Occipital lobe (tissue), 2 donors: ENCODE measurements around the gene SIVA1. TPM values are rescaled to one million over a fixed set of nuclear protein-coding genes. Genes with fewer than 3 reads are reported as not detected.

Experiments
- DNase-seq: peaks from one replicate; lab custom pipeline; 2025; lab: John Stamatoyannopoulos, UW
- total RNA-seq: library from RNA; depleted of rRNA; stranded (reverse); fragments of >200 nt; gene quantifications from one replicate; pipeline ENCODE4 v1.2.3, GENCODE V29; 2014

The SIVA1 gene
- total RNA-seq, 1 donor from 2014 or later: 21.2 TPM

DNA sequence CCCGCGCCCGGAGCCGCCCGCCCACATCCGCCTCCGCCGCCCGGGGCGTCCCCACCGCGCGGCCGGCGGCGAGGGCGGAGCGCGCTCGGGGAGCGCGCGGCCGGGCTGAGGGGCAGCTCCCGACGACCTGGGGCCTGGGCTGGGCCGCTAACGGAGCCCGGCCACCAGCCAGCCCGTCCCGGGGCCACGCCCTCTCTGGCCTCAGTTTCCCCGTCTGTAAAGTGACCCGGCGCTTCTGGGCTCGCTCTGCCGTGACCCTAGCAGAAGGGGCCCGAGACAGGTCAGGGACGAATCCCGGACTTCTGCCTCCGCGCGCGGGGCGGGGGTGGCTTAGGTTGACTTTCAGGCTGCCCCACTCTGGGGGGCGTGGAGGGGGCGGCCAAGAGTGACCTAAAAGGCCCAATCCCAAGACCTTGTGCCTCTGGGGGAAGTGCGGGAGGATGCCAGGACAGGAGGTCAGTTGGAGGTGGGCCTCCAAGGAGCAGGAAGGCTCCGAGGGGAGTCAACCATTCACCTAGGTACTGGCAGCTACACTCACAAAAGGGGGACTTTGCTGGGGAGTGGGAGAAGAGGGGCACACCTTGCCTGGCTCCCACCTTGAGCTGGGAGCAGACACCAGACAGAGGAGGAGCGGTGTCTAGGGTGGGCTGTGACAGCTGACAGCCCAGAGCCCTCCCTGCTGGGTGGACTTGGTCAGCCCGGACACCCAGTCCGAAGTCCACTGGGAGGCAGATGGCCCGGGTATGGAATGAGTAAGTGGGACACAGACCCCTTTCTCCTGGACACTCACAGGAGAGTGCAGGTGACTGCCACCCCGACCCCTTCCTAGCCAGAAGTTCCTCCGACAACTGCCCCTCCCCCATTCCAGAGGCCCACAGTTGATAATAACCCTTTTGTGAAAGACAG is 43.1 kb downstream of the SIVA1 start:
- peak; percentile 51 for DNase-seq

DNA sequence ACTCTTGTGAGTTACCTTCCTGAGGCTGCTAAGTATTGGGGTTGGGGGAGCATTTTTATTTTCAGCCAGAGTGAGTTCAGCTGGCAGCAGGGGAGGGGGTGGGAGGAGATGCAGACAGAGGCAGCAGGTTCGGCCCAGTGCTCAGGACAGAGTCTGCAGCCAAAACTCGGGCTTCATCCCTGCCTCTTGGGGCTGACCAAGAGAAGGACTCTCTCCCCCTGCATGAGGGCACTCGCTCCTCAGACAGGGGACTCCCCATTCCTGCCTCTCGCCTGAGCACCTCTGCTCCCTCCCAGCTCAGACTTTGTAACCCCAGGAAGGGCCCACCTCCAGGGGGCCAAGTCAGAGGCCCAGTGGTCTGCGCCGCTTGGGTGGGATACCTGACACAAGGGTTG is 43.7 kb downstream of the SIVA1 start:
- DNase-seq: no peak

DNA sequence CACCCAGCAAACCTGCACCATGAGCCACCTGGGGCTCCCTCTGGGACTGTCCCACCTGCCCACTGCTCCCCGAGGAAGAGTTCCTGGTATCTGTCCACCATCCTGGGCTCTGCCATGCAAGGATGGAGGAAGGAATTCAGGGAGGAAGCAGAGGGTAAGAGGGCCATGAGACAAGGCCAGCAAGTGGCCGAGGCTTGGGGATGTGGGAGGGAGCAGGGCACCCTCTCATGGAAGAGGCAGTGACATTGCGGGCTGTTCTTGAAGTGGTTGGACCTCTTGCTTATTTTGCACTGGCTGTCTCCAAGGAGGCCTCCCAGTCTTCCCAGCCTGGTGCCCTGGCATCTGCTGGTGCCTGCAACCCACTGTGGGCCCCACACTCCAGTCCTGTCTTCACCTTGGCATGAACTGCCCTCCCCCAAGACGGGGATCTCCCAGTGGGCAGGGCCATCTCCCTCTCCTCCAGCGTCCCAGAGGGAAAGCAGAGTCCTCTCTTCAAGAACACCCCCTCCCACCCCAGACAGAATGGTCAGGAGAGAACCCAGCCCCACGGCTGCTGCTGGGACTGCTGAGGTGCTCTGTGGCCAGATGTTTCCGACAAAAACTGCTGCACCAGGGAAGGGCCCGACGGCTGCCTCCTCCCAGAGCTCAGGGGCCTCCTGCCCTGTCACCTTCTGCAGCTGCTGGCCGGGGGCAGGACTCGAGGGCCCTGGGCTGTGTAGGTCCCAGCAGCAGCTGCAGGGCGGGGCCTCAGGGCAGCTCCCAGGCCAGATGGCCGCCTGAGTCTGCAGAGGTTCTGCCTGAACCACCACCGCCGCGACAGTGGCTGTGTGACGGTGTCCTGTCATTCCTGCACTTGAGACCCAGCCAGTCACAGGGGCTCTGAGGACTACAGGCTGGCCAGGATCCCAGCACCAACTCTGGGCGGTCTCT is 44.4 kb downstream of the SIVA1 start:
- DNase-seq: no peak

DNA sequence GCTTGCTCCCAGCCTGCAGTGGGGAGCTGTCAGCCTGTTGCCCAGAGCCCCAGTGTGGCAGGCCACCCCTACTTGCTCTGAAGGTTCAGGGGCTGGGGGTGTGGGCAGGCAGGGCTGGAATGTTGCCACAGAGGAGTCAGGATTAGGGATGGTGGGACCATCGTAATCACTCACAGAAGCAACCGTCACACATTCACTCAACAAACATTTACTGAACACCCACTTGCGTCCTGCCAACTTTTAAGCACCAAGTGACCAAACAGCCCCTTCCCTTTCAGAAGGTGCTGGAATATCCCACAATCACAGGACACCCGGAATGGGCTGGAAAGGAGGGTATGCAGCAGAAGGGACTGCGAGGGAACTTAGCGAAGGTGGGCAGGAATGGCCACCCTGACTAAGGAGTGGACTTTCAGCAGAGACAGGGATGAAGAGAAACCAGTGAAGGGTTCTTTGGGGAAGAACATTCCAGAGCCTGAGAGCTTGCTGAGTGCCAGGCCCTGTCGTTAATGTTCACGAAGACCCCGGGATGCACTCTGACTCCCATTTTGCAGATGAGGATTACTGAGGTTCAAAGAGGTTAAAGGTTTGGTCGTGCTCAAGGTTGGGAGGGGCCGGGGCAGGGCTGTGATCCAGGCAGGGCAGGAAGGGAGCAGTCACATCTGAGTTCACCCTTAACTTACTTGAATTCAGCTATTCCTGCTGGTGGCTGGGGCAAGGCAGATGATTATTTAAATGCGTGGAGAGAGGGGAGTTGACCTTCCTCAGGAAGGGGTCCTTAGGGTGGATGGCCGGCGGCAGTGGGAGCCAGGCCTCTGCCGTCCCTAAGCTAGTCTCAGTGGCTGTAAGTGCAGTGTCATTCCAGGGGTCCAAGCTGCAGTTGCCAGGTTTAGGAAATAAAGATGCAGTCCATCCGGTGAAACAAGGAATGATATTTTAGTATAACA is 45.6 kb downstream of the SIVA1 start:
- no peak for DNase-seq

DNA sequence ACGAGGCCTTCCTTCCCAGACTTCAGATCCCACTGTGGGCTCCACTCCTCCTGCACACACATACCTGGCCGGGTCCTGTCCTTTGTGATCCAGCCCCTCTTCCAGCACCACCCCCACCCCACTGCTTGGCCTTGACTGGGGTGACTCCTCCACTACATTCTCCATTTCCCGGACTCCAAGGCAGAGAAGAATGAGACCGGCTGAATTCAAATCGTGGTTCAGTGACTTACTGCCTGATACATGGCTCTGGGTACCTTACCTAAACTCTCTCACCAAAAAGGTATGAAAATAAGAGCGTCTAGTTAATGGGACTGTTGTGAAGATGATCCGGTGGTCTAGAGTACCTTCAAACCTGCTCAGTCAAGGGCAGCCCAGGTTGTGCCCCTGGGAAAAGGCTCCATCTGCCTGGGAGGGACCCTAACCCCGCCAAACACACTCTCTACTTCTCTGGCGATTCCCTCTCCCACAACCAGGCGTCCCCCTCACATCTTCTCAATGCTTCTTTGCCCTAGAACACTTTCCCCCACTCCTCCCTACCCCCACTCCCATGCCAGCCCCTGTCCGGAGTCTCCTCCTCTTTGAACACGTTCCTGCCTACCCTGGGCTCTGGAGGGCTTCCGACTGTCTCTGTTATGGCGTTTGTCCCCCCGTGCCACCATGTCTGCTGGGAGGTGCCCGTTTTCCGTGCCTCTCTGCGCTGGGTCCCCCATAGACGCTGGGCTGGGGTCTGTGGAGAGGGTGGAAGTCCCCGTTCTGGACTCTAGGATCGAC is 46.5 kb downstream of the SIVA1 start:
- no peak for DNase-seq

DNA sequence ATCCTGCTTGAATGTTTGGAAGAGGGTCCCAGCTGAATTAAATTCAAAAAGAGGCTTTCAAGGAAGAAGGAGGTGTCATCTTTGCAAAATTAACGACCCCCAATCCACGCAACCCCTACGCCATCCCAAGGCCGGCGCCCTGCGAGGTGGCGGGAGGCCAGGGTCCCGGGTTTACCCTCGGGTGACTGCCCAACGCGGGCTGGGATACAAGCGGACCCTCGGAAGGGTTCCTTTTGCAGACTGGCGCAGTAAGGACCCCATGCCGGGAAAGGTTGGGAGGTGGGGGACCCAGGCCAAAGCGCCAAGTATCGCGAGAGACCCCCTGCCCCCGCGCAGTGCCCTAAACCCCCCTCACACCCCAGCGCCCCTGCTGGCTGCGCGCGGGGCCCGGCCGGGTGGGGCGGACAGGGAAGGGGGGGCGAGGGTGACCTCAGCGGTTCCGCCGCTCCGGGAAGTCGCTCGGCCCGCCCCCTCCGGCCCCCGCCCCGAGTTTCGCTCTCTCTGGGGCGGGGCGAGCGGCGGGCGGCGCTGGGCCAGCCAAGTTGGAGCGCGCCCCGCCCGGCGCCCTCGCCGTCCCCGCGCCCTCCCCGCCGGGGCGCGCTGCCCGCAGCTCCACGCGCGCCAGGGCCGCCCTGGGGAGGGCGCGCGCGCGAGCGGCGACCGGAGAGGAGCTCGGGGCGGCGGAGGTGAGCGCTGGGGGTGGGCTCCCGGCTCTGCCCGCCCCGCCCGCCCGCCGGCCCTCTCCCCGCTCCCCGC is 47.2 kb downstream of the SIVA1 start:
- no peak for DNase-seq

DNA sequence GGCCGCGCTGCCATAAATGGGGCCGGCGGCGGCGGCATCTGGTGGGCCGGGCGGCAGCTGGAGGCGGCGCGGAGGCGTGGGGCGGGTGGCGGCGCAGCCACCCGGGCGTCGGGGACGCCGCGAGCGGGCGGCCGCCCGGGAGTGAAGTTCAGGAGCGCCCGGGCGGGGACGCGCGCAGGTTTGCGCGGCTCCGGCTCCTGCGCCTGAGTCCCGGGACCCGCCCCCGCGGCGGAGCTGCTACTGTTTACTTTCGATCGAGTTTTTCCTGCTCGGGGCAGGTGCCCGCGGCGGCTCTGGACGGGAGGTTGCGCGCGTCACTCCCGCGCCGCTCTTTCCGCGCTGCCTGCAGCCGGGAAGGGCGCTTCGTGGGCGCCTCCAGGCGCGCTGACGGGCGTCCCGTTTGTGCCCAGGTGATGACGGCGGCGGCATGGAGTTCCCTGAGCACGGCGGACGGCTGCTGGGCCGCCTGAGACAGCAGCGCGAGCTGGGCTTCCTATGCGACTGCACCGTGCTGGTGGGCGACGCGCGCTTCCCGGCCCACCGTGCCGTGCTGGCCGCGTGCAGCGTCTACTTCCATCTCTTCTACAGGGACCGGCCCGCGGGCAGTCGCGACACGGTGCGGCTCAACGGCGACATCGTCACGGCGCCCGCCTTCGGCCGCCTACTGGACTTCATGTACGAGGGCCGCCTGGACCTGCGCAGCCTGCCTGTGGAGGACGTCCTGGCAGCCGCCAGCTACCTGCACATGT is 48.0 kb downstream of the SIVA1 start, which contains the start of gene ZBTB42:
ZBTB42 (plus strand) TSS at position 331 of the 749 bp plus-strand sequence; CDS start at position 428, 97 bp downstream.
- DNase-seq: no peak

DNA sequence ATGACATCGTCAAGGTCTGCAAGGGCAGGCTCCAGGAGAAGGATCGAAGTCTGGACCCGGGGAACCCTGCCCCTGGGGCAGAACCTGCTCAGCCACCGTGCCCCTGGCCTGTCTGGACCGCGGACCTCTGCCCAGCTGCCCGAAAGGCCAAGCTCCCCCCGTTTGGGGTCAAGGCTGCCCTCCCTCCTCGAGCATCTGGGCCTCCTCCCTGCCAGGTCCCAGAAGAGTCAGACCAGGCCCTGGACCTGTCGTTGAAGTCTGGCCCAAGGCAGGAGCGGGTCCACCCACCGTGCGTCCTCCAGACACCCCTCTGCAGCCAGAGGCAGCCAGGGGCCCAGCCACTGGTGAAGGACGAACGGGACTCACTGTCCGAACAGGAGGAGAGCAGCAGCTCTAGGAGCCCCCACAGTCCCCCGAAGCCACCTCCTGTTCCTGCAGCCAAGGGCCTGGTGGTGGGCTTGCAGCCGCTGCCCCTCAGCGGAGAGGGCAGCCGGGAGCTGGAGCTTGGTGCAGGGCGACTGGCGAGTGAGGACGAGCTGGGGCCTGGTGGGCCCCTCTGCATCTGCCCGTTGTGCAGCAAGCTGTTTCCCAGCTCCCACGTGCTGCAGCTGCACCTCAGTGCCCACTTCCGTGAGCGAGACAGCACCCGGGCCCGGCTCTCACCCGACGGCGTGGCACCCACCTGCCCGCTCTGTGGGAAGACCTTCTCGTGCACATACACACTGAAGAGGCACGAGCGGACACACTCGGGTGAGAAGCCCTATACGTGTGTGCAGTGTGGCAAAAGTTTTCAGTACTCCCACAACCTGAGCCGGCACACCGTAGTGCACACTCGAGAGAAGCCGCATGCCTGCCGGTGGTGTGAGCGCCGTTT is 48.8 kb downstream of the SIVA1 start:
- DNase-seq: no peak

DNA sequence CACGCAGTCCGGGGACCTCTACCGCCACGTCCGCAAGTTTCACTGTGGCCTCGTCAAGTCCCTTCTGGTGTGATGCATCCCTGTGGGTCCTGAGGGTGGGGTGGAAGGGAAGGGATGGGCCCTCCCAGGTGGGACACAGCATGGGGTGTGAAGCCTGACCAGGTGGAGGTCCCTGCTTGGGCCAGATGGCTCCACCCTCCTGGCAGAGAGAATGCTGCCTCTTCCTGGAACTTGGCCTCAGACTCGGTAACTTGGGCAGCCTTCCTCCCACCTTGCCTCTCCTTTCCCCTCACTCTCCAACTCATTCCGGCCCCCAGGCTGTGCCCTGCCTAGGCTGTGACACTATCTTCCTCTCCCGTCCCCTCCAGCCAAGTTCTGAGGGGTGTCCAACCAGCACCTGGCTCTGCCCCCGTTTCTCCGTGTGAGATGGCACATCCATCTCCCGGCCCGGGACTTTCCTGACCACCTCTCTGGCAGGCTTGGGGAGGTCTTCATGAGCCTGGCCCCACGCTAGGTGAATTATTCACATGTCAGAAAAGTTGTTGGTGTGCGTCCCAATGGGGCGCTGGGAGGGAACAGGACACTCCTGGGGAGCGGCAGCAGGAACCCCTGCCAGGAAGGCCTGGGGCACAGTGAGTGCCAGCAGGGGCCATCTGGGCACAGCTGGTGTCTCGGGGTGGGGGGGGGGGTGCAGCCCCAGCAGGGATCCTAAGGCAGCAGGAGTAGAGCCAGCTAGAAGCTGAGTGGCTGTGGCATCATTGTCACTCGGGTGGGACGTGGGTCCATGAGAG is 49.6 kb downstream of the SIVA1 start:
- DNase-seq: no peak

DNA sequence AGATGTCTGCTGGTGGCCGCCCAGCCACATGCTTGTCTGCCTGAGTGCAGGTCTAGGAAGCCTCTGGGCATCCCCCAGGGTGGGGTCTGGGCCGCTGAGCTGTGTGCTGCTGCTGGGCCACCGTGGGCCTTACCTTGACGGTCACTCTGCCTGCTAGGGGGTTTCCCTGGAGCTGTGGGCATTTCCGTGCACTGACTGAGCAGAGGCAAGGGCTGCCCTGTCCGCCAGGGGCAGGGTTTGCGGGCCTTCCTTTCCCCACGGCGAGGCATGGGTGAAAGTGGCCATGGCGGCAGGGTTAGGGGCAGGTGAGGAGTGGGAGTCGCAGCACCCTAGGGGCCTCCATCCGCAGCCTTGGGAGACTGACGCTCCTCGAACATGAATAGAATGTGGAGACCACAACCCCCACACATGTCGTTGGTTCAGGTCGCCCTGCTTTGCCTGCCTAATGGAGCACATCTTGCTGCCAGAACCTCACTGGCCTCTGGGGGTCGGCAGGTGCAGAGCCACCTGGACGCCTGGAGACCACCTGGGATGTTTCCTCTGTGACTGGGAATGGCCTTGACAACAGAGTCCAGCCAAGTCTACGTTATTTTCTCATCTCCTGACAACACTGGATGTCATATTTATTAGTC is 50.4 kb downstream of the SIVA1 start:
- DNase-seq: no peak

DNA sequence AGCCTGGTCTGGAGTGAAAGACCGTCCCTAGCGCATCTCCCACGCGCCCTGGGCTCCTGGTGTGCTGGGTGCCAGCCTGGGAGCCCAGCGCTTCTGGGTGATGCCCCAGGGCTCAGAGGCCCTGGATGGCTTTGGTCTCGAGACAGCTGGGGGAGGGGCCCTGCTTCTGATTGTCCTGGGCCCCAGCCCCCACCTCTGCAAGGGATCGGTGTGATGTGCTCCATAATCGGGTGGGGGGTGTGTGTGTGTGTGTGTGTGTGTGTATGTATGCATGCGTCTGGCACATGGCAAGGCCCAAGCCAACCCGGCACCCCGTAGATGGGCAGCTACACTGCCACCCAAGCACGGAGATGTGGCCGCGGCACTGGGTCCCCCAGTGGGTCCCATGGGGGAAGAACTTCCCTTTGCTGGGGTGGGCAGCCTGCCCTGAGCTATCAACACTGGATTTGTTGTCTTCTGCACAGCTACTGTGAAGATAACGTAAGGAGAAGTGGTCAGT is 51.0 kb downstream of the SIVA1 start:
- no peak for DNase-seq

DNA sequence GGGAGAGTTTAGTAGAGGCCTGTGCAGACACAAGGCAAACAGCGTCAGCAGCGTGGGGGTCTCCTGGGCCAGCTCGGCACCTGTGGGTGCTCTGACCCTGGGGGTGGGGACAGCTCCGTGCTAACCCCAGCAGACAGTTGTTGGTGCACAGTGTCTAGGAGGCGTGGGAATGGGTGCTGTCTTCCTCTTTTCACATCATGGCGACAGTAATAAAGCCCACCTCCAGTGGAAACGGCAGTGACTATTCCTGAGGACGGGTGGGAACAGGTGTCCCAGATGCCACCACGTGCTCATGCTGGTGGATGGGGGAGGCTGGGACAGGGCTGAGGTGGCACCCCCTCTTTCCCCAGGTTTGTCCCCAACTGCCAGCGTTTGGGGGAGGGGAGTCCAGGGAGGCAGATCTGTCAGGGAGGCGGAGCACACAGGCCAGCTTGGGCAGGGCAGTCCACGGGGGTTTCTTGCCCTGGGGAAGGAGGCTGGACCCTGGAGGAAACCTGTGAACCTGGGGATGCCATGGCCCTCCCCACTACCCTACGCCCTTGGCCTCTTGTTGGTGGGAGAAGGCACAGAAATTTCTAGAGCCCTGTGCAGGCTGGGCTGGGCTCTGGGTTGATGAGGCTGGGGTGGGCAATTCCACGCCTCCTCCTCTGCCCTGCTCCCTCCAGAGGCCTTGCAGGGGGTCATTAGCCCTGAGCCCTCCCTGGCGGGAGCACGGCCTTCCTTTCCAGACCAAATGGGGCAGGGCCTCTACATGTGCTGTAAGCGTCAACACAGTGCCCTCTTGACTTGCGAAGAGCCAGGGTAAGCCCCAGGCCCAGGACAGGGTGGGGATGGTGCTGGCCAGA is 51.8 kb downstream of the SIVA1 start:
- DNase-seq: no peak

DNA sequence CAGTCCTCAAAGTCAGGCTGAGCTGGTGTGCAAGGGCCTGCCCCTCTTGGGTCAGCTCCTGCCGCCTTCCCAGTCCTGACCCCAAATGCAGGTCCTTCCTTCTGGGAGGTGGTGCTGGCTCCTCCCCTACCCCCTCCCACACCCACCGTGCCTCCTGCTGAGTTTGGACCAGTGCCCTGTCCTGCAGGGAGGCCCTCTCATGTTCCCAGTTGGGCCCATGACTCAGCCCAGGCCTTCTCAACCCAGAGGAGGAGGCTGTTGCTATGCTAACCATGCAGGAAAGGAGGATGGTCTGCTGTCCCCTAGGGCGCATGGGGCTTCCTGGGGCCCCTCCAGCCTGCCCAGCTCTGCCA is 52.4 kb downstream of the SIVA1 start:
- DNase-seq: no peak

DNA sequence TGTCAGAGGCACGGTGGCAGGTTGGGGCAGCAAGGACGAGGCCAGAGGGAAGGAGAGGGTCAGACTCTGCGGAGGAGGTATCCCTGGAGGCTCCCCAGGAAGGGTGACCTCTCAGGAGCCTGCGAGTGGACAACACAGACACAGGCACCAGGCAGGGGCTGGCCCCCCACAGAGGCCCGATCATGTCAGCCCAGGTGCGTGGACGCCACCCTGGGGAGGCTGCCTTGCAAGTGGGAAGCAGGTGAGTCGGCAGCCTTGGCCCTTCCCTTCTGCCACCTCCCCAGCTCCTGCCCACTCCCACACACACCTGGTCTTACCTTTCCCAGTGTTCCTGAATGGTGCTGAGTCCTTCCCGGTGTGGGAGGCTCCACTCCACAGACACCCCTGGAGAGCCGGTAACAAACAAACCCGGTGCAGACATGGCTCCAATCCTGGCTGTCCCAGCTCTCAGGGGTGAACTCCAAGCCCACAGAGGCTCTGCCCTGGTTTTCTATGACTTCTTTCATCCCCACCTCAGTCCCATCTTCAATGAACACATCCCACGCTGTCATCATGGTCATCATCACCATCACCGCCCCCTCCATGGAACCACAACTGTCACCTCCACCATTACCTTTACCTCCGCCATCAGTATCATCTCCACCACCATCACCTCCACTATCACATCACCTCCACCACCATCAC is 53.1 kb downstream of the SIVA1 start:
- DNase-seq: no peak
